Left lung (tissue), 10 donors: Measurements from ENCODE around the gene THEMIS2. TPM values are rescaled to one million over a fixed set of nuclear protein-coding genes. Genes with fewer than 3 reads are reported as not detected.
A peak's percentile ranks its signal among the peaks of the same experiment; 100 is the strongest.

Experiments used
- ATAC-seq: fragments of 200-7000 bp; cut with Tn5 transposase; one replicate; pipeline ENCODE4 v1.9.1; 2020; ENCODE audit warnings: moderate library complexity
- DNase-seq, 4 donors: peaks; one replicate each; pipeline ENCODE4 v3.0.0-alpha.2; 2013 to 2020
- H3K27ac ChIP-seq, 2 donors: fragments of 200-600 bp; sonication (generic) in 1 of 2; one replicate each; pipeline versions ENCODE4 v1.5.0 to v1.8.0; 2020 to 2021
- H3K27me3 ChIP-seq, 2 donors: fragments of 200-600 bp; sonication (generic) in 1 of 2; one replicate each; pipeline versions ENCODE4 v1.5.0 to v1.8.0; 2020 to 2021
- H3K36me3 ChIP-seq, 2 donors: fragments of 200-600 bp; sonication (generic) in 1 of 2; one replicate each; pipeline versions ENCODE4 v1.5.0 to v1.8.0; 2020 to 2021
- H3K4me1 ChIP-seq, 2 donors: fragments of 200-600 bp; one replicate each; pipeline ENCODE4 v1.8.0; 2021
- H3K4me3 ChIP-seq, 2 donors: fragments of 200-600 bp; sonication (generic) in 1 of 2; one replicate each; pipeline versions ENCODE4 v1.5.0 to v1.8.0; 2020 to 2021; ENCODE audit warnings: mild to moderate bottlenecking in 1 of 2
- H3K9me3 ChIP-seq, 2 donors: fragments of 200-600 bp; sonication (generic) in 1 of 2; one replicate each; pipeline versions ENCODE4 v1.5.0 to v1.8.0; 2020 to 2021
- intact Hi-C, 2 donors: fragments of 100-400 bp; cut with DNase I; formaldehyde crosslinking; loops; one replicate each; pipeline versions ENCODE4 v1.11.2 to v1.14.2; 2022
- polyA plus RNA-seq, 6 donors: library from polyadenylated mRNA; unstranded; fragments of 120-200 nt; gene quantifications; one replicate each; pipeline ENCODE4 v1.2.1, GENCODE V29; 2013; ENCODE audit not compliant: insufficient read length in 6 of 6
- total RNA-seq, 2 donors: library from RNA; stranded (reverse); fragmentation: NEBNext Ultra II Directional; extraction: Animal tissue kit (Norgen Biotek cat#: 25700); gene quantifications; one replicate each; pipeline ENCODE4 v1.2.1, GENCODE V29; 2021
- TF ChIP-seq, protein P1 (sequence below), 2 donors: fragments of 200-600 bp; sonication (generic) in 1 of 2; IDR thresholded peaks; one replicate each; pipeline versions ENCODE4 v1.5.0 to v1.8.0; 2021; ENCODE audit warnings: antibody characterized with exemption in 2 of 2
- donor health status: DM: no; HTN: yes; CAD: no.
- donor health status: DM: no; HTN: no; CAD: no.

The THEMIS2 gene
- total and polyA plus RNA-seq, 8 donors, result 5.7 to 110 (median 7.1) TPM

GRCh38 chr1:27885621-27886352, 13.4 kb downstream of the THEMIS2 start:
- DNase-seq (no peak), ATAC-seq (peak; percentile 48)
- TF ChIP-seq, protein P1, sequence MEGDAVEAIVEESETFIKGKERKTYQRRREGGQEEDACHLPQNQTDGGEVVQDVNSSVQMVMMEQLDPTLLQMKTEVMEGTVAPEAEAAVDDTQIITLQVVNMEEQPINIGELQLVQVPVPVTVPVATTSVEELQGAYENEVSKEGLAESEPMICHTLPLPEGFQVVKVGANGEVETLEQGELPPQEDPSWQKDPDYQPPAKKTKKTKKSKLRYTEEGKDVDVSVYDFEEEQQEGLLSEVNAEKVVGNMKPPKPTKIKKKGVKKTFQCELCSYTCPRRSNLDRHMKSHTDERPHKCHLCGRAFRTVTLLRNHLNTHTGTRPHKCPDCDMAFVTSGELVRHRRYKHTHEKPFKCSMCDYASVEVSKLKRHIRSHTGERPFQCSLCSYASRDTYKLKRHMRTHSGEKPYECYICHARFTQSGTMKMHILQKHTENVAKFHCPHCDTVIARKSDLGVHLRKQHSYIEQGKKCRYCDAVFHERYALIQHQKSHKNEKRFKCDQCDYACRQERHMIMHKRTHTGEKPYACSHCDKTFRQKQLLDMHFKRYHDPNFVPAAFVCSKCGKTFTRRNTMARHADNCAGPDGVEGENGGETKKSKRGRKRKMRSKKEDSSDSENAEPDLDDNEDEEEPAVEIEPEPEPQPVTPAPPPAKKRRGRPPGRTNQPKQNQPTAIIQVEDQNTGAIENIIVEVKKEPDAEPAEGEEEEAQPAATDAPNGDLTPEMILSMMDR (IDR thresholded peaks at IDR 0.05), result no peak
- Histone ChIP-seq H3K27me3 (no peaks in the 10 kb centered on the region), H3K27ac (peak overlapping the region; percentile 87 to 95), H3K36me3 (peaks cover 0 to 93% of the 10 kb centered on the region in 2 donors), H3K9me3 (no peaks in the 10 kb centered on the region), H3K4me3 (peak overlapping the region in 1 of 2 donors; percentile 22), H3K4me1 (peaks cover 5 to 93% of the 10 kb centered on the region in 2 donors)
- intact Hi-C loops, result no loop called here

- TF ChIP-seq, protein P1 (IDR thresholded peaks at IDR 0.05), result no peak
- ATAC-seq, result no peak
- Histone ChIP-seq H3K4me1 (peaks cover 5 to 97% of the 10 kb centered on the region in 2 donors), H3K9me3 (no peaks in the 10 kb centered on the region), H3K27ac (peak overlapping the region; percentile 87 to 95), H3K4me3 (peak overlapping the region in 1 of 2 donors; percentile 22), H3K27me3 (no peaks in the 10 kb centered on the region), H3K36me3 (peaks cover 0 to 93% of the 10 kb centered on the region in 2 donors)
- intact Hi-C loops, result no loop called here
- DNase-seq, result no peak
Observed at GRCh38 chr1:27886353-27886679, 14.0 kb downstream of the THEMIS2 start.

DNA sequence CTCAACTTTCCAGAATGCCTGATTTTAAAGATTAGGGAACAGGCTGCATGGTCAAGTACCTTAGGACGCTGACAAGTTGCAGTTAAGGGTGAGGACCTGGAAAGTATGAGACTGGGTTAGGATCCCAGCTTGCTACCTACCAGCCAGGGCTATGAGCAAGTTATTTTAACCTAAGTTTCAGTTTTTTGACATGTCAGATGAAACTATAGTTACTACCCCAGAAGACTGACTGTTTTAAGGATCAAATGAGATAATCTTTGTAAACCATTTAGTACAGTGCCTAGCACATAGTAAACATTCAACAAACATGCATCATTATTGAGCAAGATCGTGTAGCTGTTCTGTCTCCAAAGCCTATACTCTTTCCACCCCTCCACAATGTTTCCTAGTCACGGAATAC, 14.4 kb downstream of the THEMIS2 start:
- Histone ChIP-seq H3K27me3 (no peaks in the 10 kb centered on the region), H3K27ac (peak overlapping the region; percentile 87 to 95), H3K36me3 (peaks cover 0 to 93% of the 10 kb centered on the region in 2 donors), H3K9me3 (no peaks in the 10 kb centered on the region), H3K4me1 (peaks cover 5 to 97% of the 10 kb centered on the region in 2 donors), H3K4me3 (peak overlapping the region in 1 of 2 donors; percentile 22)
- no peak for DNase-seq
- intact Hi-C loops, result no loop called here
- TF ChIP-seq, protein P1 (IDR thresholded peaks at IDR 0.05), result no peak
- no peak for ATAC-seq

- intact Hi-C loops, result no loop called here
- Histone ChIP-seq H3K4me3 (peak overlapping the region in 1 of 2 donors; percentile 22), H3K27ac (peak overlapping the region; percentile 87 to 95), H3K4me1 (peaks cover 5 to 97% of the 10 kb centered on the region in 2 donors), H3K27me3 (no peaks in the 10 kb centered on the region), H3K9me3 (no peaks in the 10 kb centered on the region), H3K36me3 (peaks cover 0 to 93% of the 10 kb centered on the region in 2 donors)
- ATAC-seq (peak; percentile 12), DNase-seq (no peak)
- TF ChIP-seq, protein P1 (IDR thresholded peaks at IDR 0.05), result no peak
Observed at GRCh38 chr1:27887215-27888021, 15.1 kb downstream of the THEMIS2 start.

DNA sequence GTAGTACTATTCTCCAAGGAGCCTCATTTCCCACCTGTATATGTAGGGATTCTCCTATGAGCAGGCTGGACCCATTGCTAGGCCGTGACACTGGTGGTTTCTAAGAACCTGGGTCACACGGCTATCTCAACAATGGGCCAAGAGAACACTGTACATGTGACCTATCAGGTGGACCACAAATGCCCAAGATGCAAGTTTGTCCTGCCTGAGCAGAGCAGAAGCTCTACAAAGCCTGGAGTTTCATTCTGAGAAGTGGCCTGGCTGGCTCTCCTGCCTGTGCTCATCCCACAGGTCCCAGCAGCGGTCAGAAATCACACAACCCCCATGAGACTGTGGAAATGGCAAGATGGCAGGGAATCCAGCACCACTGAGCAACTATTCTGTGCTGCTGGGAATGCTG, 17.2 kb downstream of the THEMIS2 start:
- H3K27me3 ChIP-seq, result no peaks in the 10 kb centered on the region
- no peaks in the 10 kb centered on the region for H3K9me3 ChIP-seq
- peak overlapping the region; percentile 20 to 88 for H3K27ac ChIP-seq
- intact Hi-C loops, result no loop called here
- DNase-seq, result no peak
- TF ChIP-seq, protein P1 (IDR thresholded peaks at IDR 0.05), result no peak
- no peak for ATAC-seq
- peaks cover 5 to 81% of the 10 kb centered on the region in 2 donors for H3K4me1 ChIP-seq
- no peak overlapping the region for H3K4me3 ChIP-seq
- peaks cover 0 to 93% of the 10 kb centered on the region in 2 donors for H3K36me3 ChIP-seq
